ENCODE measurements around the gene PROS1. TPM values are rescaled to one million over a fixed set of nuclear protein-coding genes. Genes with fewer than 3 reads are reported as not detected.
"Not testable (repeated sequence)": the region's sequence is repeated elsewhere in the genome, so short reads cannot be mapped to it uniquely, and the experiment has no call there.

The PROS1 gene
- total RNA-seq, 1 donor from 2014 or later: 31.2 TPM

GRCh38 chr3:93873412-93873811 is 100.3 kb downstream of the PROS1 start:
- not testable (repeated sequence) for DNase-seq (ENCODE audit: low spot score)

GRCh38 chr3:93867425-93867824 is 106.3 kb downstream of the PROS1 start:
- DNase-seq (ENCODE audit: low spot score): no peak

- no peak for DNase-seq (ENCODE audit: low spot score)
These were observed 112.7 kb downstream of the PROS1 start for GRCh38 chr3:93861017-93861416.

GRCh38 chr3:93855401-93855800 is 118.3 kb downstream of the PROS1 start:
- DNase-seq (ENCODE audit: low spot score): no peak

- DNase-seq (ENCODE audit: low spot score): not testable (repeated sequence)
These were observed 121.5 kb downstream of the PROS1 start for GRCh38 chr3:93852228-93852627.

GRCh38 chr3:93843981-93844380 is 129.7 kb downstream of the PROS1 start:
- no peak for DNase-seq (ENCODE audit: low spot score)

GRCh38 chr3:93839193-93839592 is 134.5 kb downstream of the PROS1 start:
- DNase-seq (ENCODE audit: low spot score): not testable (repeated sequence)

Other genes with a start within 250 kb of the PROS1 start
- 8.9 TPM for gene ARL13B, start 6.3 kb upstream of the PROS1 start, total RNA-seq
- not detected for gene STX19, start 54.7 kb upstream of the PROS1 start, total RNA-seq
- 7.5 TPM for gene DHFR2, start 89.0 kb upstream of the PROS1 start, total RNA-seq
- gene NSUN3, start 89.2 kb upstream of the PROS1 start, total RNA-seq: 22.7 TPM